Measurements from ENCODE around the gene RUNX2. TPM values are rescaled to one million over a fixed set of nuclear protein-coding genes. Genes with fewer than 3 reads are reported as not detected.

RUNX2 gene
- total and polyA plus RNA-seq, 2 experiments from 2014 or later = 0.66 to 1.7 TPM

DNA sequence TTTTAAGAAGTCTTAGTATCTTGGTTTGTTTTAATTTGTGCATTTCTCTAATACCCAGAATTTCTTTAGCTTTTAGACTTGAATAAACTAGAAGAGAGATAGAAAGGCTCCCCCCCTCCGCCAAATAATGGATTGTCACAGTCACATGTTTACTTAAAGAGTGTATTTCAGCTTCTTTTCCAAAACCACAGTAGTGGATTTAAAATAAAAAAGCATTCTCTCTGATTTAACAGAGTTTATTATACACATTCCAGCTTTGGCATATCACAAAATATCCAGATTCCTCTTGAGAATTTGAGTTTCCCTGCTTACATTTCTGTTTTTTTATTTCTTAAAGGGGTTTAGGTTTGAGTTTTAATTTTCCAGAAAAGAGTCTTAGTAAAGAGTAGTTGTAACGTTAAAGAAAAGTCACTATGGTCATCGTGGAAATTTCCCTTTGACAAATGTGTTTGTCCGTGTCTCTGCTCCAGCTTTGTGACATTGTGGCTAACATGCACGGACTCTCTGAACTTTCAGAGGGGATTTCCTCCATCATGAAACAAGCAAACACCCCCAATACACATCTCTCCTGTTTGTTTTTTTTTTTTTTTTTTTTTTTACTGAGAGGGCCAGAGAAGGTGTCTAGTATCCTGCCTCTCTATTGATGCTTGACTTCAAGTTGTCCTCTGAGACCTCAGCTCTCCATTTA lies 163.1 kb downstream of the RUNX2 start:
- Histone ChIP-seq H2AFZ (no peak overlapping the region), H3K36me3 (ENCODE audit: insufficient read depth) (no peaks in the 10 kb centered on the region), H3F3A (replicated peaks; ENCODE audit: low read depth) (no peaks in the 10 kb centered on the region), H3K4me1 (ENCODE audit: insufficient read depth) (no peaks in the 10 kb centered on the region), H3K79me2 (replicated peaks; ENCODE audit: insufficient read depth) (no peaks in the 10 kb centered on the region), H3K27me3 (ENCODE audit: insufficient read depth) (no peaks in the 10 kb centered on the region), H4K20me1 (replicated peaks; ENCODE audit: insufficient read depth) (no peaks in the 10 kb centered on the region), H3K9me2 (ENCODE audit: insufficient read depth) (0 out of 2 replicates have a peak, but pooled peaks cover 3% of the 10 kb centered on the region), H3K27ac (ENCODE audit: low read depth) (no peak overlapping the region), H3K4me3 (no peak overlapping the region), H3K4me2 (no peak overlapping the region)
- Mint-ChIP-seq H3K4me1 (peaks cover 4% of the 10 kb centered on the region; the same call in 2 of the 3 replicates), H3K9me3 (no peaks in the 10 kb centered on the region), H3K4me3 (no peak overlapping the region), H3K27me3 (ENCODE audit: insufficient read depth, low read depth, poor library complexity) (no peaks in the 10 kb centered on the region), H3K27ac (no peak overlapping the region), H3K36me3 (ENCODE audit: low read depth) (no peaks in the 10 kb centered on the region)
- TF ChIP-seq NANOG (IDR thresholded peaks at IDR 0.05; ENCODE audit: borderline replicate concordance) (no peak), ZNF331 (CRISPR knock-in tag; IDR thresholded peaks at IDR 0.05; ENCODE audit: low read depth) (no peak), POLR2AphosphoS5 (IDR thresholded peaks at IDR 0.05; ENCODE audit: low read depth) (no peak), EZH2 (IDR thresholded peaks at IDR 0.05; ENCODE audit: low read depth, unreplicated experiment) (no peak), ZNF114 (CRISPR knock-in tag; IDR thresholded peaks at IDR 0.05) (no peak), EZH2phosphoT487 (IDR thresholded peaks at IDR 0.05; ENCODE audit: unreplicated experiment) (no peak), CREB1 (CRISPR knock-in tag; IDR thresholded peaks at IDR 0.05; ENCODE audit: low read depth) (no peak), STAT1 (IDR thresholded peaks at IDR 0.05; ENCODE audit: unreplicated experiment) (no peak), ZNF462 (CRISPR knock-in tag; IDR thresholded peaks at IDR 0.05) (no peak), JUNB (IDR thresholded peaks at IDR 0.05; ENCODE audit: unreplicated experiment) (no peak)
- TF ChIP-seq, protein P1, sequence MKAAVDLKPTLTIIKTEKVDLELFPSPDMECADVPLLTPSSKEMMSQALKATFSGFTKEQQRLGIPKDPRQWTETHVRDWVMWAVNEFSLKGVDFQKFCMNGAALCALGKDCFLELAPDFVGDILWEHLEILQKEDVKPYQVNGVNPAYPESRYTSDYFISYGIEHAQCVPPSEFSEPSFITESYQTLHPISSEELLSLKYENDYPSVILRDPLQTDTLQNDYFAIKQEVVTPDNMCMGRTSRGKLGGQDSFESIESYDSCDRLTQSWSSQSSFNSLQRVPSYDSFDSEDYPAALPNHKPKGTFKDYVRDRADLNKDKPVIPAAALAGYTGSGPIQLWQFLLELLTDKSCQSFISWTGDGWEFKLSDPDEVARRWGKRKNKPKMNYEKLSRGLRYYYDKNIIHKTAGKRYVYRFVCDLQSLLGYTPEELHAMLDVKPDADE (IDR thresholded peaks at IDR 0.05) = no peak
- TF ChIP-seq, protein P2, sequence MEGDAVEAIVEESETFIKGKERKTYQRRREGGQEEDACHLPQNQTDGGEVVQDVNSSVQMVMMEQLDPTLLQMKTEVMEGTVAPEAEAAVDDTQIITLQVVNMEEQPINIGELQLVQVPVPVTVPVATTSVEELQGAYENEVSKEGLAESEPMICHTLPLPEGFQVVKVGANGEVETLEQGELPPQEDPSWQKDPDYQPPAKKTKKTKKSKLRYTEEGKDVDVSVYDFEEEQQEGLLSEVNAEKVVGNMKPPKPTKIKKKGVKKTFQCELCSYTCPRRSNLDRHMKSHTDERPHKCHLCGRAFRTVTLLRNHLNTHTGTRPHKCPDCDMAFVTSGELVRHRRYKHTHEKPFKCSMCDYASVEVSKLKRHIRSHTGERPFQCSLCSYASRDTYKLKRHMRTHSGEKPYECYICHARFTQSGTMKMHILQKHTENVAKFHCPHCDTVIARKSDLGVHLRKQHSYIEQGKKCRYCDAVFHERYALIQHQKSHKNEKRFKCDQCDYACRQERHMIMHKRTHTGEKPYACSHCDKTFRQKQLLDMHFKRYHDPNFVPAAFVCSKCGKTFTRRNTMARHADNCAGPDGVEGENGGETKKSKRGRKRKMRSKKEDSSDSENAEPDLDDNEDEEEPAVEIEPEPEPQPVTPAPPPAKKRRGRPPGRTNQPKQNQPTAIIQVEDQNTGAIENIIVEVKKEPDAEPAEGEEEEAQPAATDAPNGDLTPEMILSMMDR (conservative IDR thresholded peaks at IDR 0.05; ENCODE audit: low read depth in 2 of 2) = no peak
- TF ChIP-seq, protein P3, sequence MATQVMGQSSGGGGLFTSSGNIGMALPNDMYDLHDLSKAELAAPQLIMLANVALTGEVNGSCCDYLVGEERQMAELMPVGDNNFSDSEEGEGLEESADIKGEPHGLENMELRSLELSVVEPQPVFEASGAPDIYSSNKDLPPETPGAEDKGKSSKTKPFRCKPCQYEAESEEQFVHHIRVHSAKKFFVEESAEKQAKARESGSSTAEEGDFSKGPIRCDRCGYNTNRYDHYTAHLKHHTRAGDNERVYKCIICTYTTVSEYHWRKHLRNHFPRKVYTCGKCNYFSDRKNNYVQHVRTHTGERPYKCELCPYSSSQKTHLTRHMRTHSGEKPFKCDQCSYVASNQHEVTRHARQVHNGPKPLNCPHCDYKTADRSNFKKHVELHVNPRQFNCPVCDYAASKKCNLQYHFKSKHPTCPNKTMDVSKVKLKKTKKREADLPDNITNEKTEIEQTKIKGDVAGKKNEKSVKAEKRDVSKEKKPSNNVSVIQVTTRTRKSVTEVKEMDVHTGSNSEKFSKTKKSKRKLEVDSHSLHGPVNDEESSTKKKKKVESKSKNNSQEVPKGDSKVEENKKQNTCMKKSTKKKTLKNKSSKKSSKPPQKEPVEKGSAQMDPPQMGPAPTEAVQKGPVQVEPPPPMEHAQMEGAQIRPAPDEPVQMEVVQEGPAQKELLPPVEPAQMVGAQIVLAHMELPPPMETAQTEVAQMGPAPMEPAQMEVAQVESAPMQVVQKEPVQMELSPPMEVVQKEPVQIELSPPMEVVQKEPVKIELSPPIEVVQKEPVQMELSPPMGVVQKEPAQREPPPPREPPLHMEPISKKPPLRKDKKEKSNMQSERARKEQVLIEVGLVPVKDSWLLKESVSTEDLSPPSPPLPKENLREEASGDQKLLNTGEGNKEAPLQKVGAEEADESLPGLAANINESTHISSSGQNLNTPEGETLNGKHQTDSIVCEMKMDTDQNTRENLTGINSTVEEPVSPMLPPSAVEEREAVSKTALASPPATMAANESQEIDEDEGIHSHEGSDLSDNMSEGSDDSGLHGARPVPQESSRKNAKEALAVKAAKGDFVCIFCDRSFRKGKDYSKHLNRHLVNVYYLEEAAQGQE (IDR thresholded peaks at IDR 0.05; ENCODE audit: unreplicated experiment) = no peak
- ATAC-seq (no peak), DNase-seq (ENCODE audit: low spot score) (no peak)
